H7 (cell line): Measurements from ENCODE around the gene SS18L1. TPM values are rescaled to one million over a fixed set of nuclear protein-coding genes. Genes with fewer than 3 reads are reported as not detected.

Experiments
- DNase-seq: peaks from one replicate; pipeline ENCODE4 v3.0.0; 2012
- H3K27me3 ChIP-seq: 2 replicates; pipeline ENCODE4 v1.6.0; 2011; ENCODE audit warnings: mild to moderate bottlenecking, low read length; ENCODE audit not compliant: control insufficient read depth, insufficient read depth
- H3K36me3 ChIP-seq: replicated peaks from 2 replicates; pipeline ENCODE4 v1.5.1; 2011; ENCODE audit warnings: low read length; ENCODE audit not compliant: control insufficient read depth, insufficient read depth
- H3K4me3 ChIP-seq: 2 replicates; pipeline ENCODE4 v1.5.1; 2011; ENCODE audit warnings: low read depth, mild to moderate bottlenecking, control low read depth, low read length, moderate library complexity; ENCODE audit not compliant: insufficient read depth
- total RNA-seq: library from RNA; depleted of rRNA; stranded (reverse); fragments of >200 nt; shearing (Covaris generic); gene quantifications from 2 replicates; pipeline ENCODE4 v1.2.3, GENCODE V29; 2014

Gene SS18L1
- total RNA-seq, 1 experiment from 2014 or later = 15.1 TPM

DNA sequence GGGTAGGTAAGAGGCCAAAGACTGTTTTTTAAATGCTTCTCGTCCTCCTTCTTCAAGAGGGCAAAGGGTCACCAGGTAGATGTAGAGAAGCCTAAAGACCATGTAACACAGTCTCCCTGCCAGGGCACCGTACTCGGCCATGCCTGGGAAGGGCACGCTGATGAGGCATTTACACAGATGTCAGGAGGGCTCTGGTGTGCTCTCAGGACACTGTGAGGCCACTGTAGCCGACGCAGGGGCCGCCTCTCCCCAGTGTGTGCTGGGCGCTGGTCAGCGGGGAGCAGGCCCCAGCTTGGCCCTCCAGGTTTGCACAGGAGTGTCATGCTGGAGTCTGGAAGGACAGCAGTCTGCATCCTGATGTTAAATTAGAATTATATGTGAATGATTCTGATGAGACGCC lies 32.1 kb downstream of the SS18L1 start:
- Histone ChIP-seq H3K4me3 (no peak overlapping the region), H3K27me3 (no peaks in the 10 kb centered on the region), H3K36me3 (peaks cover 10% of the 10 kb centered on the region)
- no peak for DNase-seq

- DNase-seq = no peak
- H3K27me3 ChIP-seq = no peaks in the 10 kb centered on the region
Measured at GRCh38 chr20:62176866-62177265, 33.3 kb downstream of the SS18L1 start.

GRCh38 chr20:62177307-62177706 lies 33.7 kb downstream of the SS18L1 start:
- H3K27me3 ChIP-seq = no peaks in the 10 kb centered on the region
- H3K4me3 ChIP-seq = no peak overlapping the region
- no peak for DNase-seq
- peaks cover 10% of the 10 kb centered on the region for H3K36me3 ChIP-seq

More at GRCh38 chr20:62176866-62177265, 33.3 kb downstream of the SS18L1 start:
- Histone ChIP-seq H3K4me3 (no peak overlapping the region), H3K36me3 (peaks cover 10% of the 10 kb centered on the region)

DNA sequence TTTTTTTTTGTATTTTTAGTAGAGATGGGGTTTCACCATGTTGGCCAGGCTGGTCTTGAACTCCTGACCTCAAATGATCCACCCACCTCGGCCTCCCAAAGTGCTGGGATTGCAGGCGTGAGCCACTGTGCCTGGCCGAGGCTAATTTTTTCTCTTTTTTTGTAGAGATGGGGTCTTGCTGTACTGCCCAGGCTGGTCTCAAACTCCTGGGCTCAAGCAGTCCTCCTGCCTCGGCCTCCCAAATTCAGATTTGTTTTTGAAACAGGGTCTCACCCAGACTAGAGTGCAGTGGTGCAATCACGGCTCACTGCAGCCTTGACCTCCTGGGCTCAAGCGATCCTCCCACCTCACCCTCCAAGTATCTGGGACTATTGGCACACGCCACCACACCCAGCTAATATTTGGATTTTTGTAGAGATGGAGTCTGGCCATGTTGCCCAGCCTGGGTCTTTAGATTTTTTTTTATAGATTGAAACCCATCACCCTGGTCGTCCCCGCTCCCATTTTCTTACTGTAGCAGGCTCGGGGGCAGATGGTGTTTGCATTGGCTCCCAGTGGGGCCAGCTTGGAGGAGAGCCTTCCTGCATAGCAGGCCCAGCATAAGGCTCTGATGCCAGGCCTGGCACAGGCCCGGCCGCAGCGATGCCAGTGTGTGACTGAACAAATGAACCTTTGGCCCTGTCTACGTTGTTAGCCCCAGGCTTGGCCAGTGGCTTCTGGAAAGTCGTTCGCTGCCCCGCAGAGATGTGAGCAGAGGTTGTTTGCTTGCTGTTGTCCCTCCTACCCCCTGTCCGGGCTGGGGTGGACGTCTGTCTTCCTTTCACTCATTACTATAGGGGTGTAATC lies 35.0 kb downstream of the SS18L1 start:
- peaks cover 9% of the 10 kb centered on the region for H3K36me3 ChIP-seq
- no peak overlapping the region for H3K4me3 ChIP-seq
- H3K27me3 ChIP-seq = no peaks in the 10 kb centered on the region
- DNase-seq = no peak

GRCh38 chr20:62179162-62179504 lies 35.6 kb downstream of the SS18L1 start:
- Histone ChIP-seq H3K4me3 (no peak overlapping the region), H3K27me3 (no peaks in the 10 kb centered on the region), H3K36me3 (peaks cover 8% of the 10 kb centered on the region)
- DNase-seq = no peak

DNA sequence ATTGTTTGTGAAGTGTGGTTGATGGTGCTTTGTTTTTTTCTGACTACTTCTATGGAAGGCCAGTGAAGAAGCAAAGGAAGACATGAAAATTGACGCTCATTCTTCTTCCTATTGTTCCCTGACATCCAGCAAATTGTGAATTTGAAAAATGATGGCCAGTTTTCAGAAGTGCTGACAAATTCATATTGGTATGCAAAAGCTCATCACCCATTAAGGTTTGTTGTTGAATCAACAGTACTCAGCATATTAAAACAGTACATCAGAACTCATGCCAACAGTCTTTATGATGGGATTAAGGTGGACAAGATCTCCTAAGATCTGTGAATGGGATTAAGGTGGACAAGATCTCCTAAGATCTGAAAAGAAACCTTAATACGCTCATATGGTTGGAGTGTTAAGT lies 38.2 kb downstream of the SS18L1 start:
- DNase-seq = no peak
- peaks cover 5% of the 10 kb centered on the region for H3K36me3 ChIP-seq
- H3K27me3 ChIP-seq = no peaks in the 10 kb centered on the region
- H3K4me3 ChIP-seq = peak overlapping the region; percentile 95; the same call in 1 of the 2 replicates

DNA sequence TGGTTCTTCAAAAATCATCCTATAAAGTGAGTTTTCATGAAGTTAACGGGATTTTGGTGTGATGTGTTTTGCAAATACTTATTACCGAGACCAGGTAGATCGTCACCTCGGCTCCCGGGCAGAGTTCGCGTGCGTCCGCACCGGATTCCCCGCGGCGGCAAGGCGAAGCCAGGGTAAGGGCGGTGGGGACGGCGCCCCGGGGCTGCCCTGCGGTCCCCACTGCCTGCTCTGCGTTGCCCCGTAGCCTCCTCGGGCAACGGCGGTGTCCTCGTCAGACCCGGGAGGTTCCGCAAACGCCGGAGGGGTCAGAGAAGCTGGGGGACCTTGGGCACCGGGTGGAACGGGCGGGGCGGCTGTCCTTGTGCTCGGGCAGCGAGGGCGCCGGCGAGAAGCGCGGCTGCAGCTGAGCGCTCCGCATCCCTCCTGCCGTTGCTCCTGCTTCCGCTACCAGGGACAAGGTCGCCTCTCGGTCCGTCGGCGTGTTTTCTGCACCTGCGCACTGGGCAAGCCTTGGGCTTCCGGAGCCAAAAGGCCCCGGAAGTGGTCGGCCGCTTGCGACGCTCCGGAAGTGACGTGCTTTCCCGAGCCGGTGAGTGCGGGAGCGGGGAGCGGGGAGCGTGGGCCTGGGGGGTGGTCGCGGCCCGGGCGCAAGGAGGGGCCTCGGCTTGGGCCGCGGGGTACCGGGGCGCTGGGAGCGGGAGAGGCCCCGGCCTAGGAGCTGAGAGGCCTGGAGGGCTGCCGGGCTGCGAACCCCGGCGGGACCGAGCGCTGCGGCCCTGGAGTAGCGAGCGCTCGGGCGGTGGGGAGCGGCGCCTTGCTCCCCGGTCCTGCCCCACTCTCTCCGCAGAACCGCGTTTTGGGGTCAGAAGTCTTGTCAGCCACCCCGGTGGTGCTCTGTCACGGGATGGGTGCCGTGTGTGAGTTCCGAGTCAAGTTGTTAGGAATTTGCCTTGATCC lies 39.2 kb downstream of the SS18L1 start, which contains the start of gene MTG2:
Gene MTG2, plus strand, starts transcription at position 560 of the 957 bp plus-strand sequence. CDS start 10,393 bp downstream, outside the sequence.
- no peaks in the 10 kb centered on the region for H3K27me3 ChIP-seq
- peaks cover 5% of the 10 kb centered on the region for H3K36me3 ChIP-seq
- peak; percentile 99 for DNase-seq
- peak within 1 kb of the TSS; percentile 95 for H3K4me3 ChIP-seq

- peaks cover 5% of the 10 kb centered on the region for H3K36me3 ChIP-seq
- DNase-seq = no peak
- H3K4me3 ChIP-seq = peak overlapping the region; percentile 95
Measured at GRCh38 chr20:62183426-62184142, 40.0 kb downstream of the SS18L1 start.

GRCh38 chr20:62186096-62186426 lies 42.5 kb downstream of the SS18L1 start:
- no peak for DNase-seq
- no peak overlapping the region for H3K4me3 ChIP-seq
- H3K36me3 ChIP-seq = no peaks in the 10 kb centered on the region
- H3K27me3 ChIP-seq = no peaks in the 10 kb centered on the region

More at GRCh38 chr20:62183426-62184142, 40.0 kb downstream of the SS18L1 start:
- H3K27me3 ChIP-seq = no peaks in the 10 kb centered on the region

DNA sequence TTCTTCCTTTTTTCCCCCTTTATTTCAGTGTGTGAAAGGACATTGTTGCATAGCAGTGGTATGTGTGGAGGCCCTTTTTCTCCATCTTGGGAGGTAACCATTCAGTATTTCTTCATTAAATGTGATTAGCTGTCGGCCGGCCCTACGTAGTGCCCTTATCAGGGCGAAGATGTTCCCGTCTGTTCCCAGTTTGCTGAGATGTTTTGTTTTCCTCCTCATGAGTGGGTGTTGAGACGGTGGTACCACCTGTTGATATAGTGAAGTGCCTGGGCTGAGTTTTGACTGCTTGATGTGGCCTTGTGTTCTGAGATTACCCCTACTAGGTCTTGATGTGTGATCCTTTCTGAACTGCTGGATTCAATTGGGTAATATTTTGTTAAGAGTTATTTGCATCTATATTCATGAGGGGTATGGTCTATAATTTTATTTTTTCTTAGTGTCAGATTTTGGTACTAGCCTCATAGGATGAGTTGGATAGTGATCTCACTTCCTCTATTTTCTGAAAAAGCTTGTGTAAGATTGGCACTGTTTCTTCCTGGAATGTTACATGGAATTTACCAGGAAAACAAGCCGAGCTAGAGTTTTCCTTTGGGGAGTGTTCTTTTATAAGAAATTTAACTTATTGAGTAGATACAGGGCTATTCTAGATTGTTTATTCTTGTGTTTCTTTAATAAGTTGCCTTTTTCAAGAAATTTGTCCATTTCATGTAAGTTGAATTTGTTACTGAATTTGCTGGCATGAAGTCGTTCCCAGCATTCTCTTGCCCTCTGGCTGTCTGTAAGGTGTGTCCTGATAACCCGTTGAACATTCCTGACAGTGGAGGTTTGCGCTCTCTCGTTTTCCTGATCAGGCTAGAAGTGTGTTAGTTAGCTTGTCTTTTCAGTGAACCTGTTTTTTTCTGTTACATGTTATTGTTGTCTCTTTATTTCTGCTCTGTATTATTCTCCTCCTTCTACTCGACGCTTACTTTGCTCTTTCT lies 43.6 kb downstream of the SS18L1 start:
- Histone ChIP-seq H3K27me3 (no peaks in the 10 kb centered on the region), H3K36me3 (no peaks in the 10 kb centered on the region), H3K4me3 (no peak overlapping the region)
- DNase-seq = no peak

DNA sequence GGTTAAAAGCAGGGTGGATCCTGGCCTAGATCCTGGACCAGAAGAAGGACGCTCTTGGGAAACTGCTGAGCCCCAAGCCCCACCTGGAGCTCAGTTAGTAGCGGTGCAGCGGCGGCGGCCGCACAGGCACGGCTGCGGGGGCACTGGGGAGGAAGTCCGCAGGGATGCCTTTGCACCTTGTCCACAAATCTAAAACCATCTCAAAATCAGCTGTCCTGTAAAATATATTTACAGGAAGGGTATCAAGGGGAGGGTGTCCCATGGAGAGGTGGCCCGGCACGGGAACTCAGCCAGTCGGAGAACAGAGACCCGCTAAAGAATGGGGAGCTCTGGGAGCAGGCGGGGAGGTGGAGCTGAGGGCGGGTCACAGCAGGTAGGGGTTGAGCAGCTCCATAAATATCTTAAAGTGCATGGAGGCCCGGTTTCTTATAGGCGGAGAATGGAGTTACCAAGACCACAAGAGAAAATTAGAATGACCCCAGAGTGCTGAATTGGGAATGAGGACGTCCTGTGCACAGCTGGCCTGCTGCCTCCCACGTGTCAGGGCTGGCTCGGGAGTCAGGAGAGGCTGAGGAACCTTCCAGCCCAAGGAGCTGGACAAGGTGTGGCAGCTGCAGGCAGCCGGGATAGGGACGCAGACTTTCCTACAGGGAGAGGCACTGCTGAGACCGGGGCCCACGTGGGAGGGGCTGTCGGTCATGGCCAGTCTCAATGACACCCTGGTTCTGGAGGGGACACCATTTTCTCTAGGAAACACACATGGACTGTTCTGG lies 47.3 kb downstream of the SS18L1 start:
- H3K27me3 ChIP-seq = no peaks in the 10 kb centered on the region
- no peak for DNase-seq
- H3K36me3 ChIP-seq = no peaks in the 10 kb centered on the region; the same call in 1 of the 2 replicates
- H3K4me3 ChIP-seq = no peak overlapping the region

GRCh38 chr20:62191781-62192559 lies 48.4 kb downstream of the SS18L1 start:
- Histone ChIP-seq H3K27me3 (no peaks in the 10 kb centered on the region), H3K36me3 (no peaks in the 10 kb centered on the region; the same call in 1 of the 2 replicates), H3K4me3 (no peak overlapping the region)
- DNase-seq = no peak
